GM18517 (cell line): ENCODE measurements around the gene PEX16.

Source experiments
- ATAC-seq: cut with Tn5 transposase; IDR thresholded peaks from one replicate; pipeline ENCODE4 v1.9.1; 2021; ENCODE audit warnings: mild to moderate bottlenecking, moderate library complexity; ENCODE audit not compliant: unreplicated experiment

PEX16 gene

DNA sequence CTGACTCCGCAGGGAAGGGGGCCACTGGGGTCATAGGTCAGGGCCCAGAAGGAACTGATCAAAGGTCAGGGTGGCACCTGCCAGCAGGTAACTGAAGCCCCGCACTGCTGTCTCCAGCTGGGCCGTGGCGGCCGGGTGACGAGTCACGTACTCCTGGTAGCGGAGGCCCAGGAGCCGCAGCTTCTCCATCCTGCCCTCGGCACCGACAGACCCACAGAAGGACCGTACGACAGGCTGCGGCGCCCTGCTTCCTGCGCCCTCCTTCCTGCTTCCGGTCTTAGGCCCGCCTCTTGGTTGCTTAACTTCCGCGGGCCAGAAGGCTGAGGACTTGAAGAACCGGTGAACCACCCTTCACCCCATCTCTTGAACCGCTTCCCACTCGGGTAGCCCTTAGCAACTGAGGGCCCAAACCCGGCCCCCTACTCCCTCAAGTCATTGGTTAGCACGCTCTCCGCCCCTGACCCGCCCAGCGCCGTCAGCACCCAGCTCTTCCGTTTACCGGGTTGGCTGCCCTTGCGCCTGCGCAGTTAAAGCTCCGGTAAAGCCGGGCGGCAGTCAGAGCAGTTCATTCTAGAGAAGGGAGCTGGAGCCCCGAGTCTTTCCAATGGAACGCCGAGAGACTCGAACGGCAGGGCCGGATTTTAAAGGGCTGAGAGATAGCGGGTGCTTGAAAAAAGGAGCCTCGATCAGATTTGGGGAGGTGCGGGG lies at the start of gene PEX16:
Gene PEX16, minus strand, starts transcription at position 255 of the 708 bp plus-strand sequence. Its CDS starts 66 bp downstream, at position 189.
- peak; percentile 89 for ATAC-seq

DNA sequence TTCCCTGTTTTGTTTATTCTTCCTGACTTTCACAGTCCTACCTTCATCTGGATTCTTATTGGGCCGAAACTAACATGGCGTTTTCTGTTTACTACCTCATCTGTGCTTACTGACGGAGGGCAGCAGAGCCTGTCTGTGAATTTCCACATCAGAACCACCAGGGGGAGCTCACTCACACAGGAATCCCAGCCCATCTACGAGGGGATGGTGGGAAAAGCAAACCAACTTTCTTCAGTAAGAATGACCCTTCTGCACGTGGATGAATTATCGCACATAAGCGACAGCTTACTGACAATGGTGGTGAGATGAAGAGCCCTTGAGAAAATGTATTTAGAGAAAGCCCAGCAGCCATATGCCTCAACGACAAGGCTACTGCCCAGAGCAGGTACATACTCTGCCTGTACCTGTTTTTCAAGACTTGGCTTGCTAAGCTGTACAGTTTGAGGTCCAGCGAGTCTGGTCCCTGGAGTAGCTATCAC lies 47.3 kb upstream of the PEX16 start:
- no peak for ATAC-seq

DNA sequence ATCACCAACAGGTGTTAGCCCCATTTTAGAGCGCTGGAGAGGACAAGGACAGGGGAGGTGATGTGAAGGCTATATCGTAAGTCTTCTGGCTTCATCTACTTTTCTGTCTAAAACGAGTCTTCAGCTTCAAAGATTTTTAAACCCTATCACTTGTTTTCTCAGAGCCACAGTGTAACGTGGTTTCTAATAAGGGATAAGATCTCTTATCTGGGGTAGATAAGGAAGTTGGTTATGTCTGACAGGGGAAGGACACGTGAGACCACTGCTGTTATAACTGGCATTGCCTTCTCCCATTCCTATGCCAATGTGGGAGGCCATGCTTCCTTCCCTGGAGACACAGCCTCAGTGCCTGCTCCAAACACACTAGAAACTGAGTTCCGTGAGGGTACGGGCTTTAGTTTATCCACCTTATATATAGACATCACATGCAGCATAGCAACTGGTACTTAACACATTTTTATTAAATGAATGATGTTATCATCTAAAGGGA lies 44.1 kb upstream of the PEX16 start:
- no peak for ATAC-seq

DNA sequence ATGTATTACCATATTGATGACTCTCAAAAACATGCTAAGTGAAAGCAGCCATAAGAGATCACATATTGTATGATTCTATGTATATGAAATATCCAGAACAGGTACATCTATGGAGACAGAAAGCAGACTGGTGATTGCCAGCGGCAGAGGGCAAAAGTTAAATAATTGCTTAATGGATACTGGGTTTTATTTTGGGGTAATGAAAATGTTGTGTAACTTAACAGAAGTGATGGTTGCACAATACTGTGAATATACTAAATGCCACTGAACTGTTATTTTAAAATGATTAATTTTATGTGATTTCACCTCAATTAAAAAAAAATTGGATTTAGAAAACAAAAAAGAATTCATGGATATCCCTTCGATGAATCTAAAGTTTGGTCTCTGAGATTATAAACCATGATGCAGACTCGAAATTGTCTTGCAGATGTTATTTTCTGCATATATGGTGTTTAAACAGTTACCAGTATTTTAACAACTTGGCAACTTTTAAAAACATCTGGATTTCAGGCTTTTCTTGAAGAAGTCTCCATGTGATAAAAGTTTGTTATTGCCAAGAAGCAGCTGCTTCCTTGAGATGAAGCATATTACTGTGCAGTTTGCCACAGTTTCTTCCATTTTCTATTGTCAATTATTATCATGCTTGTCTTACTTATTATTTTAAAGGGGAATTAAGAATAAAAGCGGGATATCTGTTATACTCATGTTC lies 42.9 kb upstream of the PEX16 start:
- ATAC-seq = no peak

DNA sequence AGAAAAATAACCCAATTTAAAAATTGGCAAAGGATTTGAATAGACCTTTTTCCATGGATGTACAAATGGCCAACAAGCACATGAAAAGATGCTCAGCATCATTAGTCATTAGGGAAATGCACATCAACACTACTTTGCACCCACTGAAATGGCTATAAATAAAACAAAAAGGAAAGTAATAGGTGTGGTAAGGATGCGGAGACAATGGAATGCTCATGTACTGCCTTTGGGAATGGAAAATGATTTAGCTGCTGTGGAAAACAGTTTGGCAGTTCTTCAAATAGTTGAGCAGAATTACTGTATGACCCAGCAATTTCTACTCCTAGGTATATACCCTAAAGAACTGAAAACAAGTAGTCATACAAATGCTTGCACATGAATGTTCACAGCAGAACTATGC lies 42.2 kb upstream of the PEX16 start:
- no peak for ATAC-seq

DNA sequence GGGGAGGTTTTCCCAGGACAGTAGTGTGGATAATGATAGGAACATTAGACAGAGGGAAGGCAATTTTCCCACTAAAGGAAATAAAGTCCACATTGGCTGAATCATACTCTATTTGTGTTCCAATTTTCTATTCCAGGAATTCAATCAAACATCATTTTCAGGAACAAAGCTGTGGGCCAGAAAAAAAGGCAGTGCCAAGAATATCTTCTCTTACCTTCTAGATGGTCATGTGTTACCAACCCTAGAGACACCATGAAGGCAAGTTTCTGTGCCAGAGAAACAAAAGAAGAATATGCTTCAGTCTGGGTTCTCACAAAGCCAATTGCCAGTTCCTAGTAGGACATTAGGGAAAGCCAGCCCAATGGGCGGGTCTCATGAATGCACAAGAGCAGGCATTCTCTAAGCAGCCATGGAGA lies 32.3 kb upstream of the PEX16 start:
- no peak for ATAC-seq

DNA sequence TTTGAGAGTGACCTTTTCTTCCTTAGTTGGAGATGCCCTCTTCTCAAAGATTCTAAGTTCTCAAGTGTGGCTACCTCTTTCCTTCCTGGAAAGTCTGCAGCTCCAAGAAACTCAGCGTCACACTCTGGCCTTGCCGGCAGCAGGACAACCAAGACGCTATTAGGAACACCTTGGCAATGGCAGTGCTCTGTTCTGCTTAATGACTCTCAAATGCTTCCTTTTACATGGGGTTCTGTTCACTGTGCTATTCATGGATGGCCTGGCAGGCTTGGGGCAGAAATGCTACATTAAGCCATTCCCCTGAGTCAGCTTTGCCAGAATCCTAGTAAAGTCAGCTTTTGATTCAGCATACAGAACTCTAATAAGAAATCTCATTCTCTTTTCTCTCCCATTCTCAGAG lies 30.7 kb upstream of the PEX16 start:
- no peak for ATAC-seq

DNA sequence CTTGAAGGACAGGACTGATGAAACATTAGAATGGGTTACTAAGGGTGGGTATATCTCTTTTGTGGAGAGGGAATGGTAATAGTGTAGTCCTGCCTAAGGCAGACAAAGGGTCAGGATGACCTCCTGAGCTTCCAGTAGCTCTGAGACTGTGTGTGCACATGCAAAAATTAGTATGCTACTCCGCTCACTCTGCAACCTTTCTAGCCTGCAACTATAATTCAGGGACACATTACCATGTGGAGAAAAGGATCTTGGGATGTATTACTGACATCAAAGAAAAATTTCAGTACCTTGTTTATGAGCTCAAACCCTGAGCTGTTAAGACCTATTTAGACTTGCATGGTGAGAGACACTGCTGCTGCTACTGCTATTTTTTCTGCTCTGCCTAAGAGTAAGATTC lies 30.2 kb upstream of the PEX16 start:
- ATAC-seq = no peak

DNA sequence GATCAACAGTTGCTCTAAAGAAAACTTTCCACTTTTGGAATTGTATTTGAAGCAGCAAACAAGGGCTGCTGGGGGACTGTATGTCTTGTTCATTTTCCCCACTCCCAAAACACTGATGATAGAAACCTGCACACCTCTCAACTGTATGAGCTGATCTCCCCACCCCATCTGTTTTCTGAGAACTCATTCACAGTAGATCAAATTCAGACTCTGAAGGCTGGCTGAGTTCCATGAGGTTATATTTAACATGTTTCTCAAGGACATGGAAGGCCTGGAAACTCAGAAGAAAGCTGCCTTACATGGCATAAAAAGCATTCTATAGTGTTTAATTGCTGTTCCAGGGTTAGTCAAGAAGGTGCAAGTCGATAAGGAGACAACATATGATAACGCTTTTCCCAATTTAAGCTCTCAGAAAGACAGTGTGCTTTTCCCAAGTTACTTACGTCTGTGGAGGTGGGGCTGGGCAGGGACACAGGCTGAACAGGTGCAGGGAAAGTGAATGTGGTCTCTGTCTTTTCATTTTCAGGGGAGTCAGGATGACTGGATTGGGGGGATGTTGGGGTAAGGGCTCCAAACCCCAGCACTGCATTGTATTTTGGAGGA lies 27.8 kb upstream of the PEX16 start:
- ATAC-seq = no peak

DNA sequence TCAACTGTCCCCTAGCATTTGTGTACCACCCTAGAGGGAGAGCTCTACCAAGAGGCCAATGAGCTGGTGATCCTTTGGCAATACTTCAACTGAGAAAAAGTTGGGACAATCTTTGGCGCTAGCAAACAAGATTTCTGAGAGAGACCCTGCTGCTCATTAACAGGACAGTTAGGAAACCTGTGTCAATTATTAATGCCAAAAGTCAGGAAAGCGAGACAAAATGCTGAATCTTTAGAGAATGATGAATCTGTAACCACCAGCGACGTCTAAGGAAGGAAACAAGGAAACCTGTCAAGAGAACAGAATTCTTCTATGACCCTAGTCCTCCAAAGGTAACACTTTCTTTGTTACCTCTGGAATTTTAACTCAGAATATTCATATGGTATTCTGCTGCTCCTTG lies 24.7 kb upstream of the PEX16 start:
- ATAC-seq = no peak

DNA sequence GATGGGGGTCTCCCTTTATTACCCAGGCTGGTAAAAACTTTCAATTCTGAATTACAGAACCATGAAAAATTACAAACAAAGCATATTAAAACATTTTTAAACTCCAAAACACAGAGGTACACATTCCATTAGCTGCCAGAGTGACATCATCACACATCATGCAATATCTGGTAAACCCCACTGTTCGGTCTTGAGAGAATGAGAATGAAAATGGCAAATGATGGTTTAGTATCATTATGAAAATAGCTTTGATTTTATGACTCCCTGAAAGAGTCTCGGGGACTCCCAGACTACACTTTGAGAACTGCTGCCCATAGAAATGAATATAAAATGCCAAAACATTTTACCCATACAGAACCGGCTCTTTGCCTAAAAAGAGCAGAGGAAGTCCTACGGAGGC lies 23.6 kb upstream of the PEX16 start:
- no peak for ATAC-seq

DNA sequence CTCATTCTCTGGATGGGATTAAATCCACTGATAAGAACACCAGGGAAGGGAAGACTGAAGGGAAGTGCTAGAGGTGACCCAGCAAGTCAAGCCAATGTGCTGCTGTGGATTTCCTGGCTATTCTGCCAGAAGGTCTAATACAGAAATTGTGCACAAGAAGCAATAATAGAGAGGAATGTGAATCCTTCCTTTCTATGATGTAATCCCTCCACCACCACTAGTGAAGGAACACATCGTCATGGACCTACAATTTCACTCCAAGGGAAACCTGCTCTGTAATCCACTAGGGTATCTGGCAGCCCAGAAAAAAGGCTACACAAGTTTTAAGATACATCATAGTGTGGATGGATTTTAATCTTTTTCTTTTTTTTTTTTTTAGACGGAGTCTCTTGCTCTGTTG lies 22.2 kb upstream of the PEX16 start:
- no peak for ATAC-seq

DNA sequence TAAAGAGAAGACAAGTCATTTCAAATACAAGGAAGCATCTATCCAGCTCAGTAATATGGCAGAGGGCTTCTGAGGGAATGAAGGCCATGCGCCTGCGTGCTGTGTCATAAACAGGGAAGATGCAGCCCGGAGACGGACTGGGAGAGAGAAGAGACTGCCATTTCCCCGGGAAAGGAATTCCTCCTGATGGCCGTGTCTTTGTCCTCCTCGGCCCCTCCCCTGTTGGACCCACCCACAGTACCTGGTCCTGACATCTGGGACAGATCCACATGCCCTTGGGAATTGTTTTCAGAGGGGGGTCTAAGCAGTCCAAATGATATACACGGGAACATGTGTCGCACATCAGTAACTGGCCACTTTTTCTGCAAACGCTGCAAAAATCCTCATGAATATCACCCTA lies 20.2 kb upstream of the PEX16 start:
- ATAC-seq = no peak

DNA sequence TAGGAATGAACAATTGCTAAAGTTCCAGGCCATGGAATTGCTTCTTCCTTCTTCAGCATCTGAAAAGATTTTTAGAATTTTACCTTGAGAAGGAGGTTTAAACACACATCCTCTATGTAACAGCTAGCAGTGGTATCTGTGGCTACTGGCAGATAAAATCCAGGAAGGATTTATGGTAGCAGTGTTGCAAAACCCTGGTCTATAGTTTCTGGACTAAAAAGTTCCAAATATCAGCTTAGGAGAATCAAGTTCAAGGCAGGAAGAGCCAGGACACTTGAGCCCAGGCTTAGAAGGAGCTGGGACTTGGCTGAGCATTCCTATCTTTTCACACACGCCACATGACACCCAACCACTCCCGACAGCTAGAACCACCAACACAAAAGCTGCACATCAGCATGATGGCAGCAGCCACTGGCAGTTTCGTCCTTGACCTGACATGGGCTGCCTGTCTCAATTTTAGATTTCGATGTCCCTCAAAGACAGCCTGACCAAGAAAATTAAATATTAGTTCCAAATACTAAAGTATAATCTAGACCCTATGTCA lies 18.9 kb upstream of the PEX16 start:
- ATAC-seq = no peak

DNA sequence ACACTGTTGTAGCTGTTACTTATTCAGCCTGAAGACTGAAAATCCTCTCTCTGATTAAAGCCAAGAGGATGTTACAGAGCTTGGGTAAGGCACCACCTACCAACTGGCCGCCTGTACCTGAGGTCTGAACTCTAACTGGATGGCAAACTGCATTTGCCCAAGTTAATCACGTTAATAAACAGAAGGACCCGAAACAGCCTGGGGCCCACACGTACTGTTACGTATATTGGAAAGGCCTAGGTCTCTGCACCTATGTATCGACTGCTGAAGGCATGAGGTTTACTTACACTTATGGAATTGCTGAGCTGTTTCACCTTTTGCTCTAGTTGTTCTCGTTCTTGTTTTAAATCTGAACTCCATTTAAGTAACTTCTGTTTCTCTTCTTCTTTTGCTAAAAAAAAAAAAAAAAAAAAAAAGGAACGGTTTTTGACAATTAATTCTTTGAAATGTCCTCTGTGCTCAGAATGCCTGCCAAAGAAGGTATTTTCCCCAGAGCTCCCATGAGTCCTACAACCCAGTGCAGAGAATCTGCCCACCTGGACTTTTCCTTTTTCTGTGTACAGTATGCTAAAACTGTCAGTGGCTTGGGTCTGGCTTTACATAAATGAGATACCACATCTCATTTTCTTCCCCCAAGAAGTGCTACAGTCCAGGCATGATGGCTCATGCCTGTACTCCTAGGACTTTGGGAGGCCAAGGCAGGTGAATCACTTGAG lies 17.8 kb upstream of the PEX16 start:
- no peak for ATAC-seq

DNA sequence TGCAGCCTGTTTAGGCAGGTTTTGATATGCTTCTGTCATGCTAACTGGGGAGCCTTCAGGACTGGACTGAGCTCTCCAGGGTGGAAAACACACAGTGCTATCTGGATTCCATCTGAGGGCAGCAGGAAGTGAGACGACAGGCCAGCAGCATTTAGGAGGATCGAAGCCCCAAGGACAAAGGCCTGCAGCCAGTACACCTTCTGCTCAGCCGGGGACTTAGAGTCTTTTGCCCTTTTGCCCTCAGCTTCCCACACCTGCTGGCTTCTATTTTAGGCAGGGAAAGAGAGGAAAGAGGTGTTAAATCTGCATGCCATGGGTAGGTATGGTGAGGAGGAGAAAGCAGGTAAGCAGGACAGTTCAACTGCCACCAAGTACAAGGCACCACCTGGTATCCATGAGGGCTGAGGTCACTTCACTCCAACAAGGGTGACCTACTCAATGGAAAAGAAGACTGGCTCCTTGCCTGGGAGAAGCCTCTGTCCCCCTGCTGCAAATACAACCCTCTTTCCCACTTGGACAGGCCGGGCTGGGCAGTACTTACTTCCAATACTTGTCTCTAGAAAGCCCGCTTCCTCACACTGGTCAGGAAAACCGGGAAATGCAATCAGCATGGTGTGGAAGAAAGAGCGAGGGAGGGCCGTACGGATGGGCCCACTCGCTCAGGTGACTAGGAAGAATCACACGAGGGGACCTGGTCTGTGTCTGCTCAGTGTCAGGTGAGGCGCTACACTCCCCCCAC lies 17.1 kb upstream of the PEX16 start:
- no peak for ATAC-seq

DNA sequence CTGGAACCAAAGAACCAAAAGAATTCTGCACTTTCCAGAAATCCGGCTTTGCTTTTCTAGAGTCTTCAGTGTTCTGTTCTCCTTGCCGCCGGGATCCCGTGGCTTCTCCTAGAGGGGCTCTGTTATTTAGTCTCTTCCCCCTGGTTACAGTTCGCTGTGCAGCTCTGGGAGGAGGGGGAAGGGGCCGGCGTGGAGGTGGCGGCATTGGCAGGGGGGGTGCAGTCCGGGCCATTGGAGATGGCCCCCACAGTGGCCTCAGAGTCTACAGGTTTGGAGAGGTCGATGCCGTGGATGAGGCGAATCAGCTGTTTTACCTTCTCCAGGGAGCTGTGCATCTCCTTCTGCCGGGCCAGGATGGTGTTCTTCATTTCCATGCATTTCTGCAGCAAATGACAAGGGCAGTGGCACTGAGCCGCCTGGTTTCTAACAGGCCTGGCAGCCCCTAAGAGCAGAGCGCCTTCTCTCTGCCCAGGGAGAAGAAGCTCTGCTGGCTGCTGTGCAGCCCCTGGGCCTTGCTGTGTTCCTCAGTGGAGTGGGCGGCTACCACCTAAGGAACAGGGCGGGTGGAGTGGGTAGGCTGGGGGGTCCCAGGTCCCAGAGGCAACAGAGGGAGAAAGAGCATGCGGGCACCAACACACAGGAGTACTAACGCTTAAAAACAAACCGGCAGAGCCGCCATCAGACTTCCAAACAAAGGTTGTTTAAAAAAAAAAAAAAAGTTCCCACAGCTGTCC lies 16.3 kb upstream of the PEX16 start:
- no peak for ATAC-seq

DNA sequence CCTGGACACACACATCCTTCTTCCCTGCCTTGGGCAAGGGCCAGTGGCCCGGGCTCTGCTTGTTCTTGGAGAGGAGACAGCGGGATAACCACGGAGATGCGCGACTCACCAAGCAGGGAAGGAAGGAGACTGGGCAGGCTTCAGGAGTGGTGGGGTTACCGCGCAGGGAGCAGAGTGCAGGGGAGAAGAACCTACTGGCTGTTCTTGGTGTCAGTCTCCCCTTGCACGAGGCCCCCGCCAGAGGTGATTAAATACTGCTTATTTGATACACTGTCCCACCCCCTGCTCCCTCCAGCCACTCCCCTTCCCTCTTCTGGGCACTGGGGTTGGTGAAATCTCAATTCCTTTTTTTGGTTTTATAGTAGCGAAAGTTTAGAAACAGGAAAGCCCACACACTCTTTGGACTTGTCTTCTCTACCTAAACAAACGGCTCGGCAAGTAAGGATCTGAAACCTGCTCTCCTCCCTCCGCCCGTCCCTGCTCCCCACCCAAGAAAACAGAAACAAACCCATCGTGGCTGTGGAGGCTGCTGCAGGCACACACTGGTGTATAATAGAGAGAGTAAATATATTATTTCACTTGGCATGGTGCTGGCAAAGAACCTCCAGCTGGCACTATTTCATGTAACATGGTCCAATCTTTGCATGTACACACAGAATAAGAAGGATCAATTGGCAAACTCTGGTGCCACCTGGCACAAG lies 15.6 kb upstream of the PEX16 start:
- peak; percentile 35 for ATAC-seq

DNA sequence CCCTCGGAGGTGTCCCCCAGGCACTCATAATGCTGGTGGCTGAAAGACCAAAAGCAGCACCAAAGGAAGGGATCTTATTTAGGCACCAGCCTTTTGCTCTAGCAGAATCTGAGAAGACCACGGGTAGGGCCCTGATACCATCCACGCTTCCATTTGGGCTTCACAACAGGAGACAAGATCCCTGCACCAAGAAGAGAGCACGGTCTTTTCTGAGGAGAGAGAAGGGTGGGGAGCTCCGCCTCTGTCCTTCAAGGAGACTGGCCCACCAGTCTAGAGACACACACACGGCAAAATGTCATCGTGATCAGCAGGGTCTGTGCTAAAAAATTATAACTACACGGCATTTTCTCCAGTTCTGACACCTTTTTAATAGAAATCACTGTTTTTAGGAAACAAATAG lies 14.5 kb upstream of the PEX16 start:
- ATAC-seq = no peak
